DMS 273 (cell line): Measurements from ENCODE around the gene CAT.

Source experiments
- DNase-seq: peaks from one replicate; lab custom pipeline; 2025; ENCODE audit not compliant: unreplicated experiment; lab: John Stamatoyannopoulos, UW

The CAT gene

GRCh38 chr11:34493926-34494595 lies 55.3 kb downstream of the CAT start:
- peak; percentile 58 for DNase-seq

- DNase-seq: no peak
These were observed 56.5 kb downstream of the CAT start for GRCh38 chr11:34495239-34495723.

GRCh38 chr11:34495724-34496377 lies 57.1 kb downstream of the CAT start:
- no peak for DNase-seq

- no peak for DNase-seq
These were observed 61.2 kb downstream of the CAT start for GRCh38 chr11:34499719-34500500.

- DNase-seq: no peak
These were observed 62.8 kb downstream of the CAT start for GRCh38 chr11:34501500-34501899.

GRCh38 chr11:34501949-34502348 lies 63.2 kb downstream of the CAT start:
- no peak for DNase-seq

GRCh38 chr11:34502949-34503348 lies 64.2 kb downstream of the CAT start:
- no peak for DNase-seq

- DNase-seq: no peak
These were observed 67.1 kb downstream of the CAT start for GRCh38 chr11:34505874-34506273.

- DNase-seq: no peak
These were observed 68.4 kb downstream of the CAT start for GRCh38 chr11:34507156-34507555.

- DNase-seq: no peak
These were observed 68.9 kb downstream of the CAT start for GRCh38 chr11:34507610-34508009.

GRCh38 chr11:34508524-34508923 lies 69.8 kb downstream of the CAT start:
- DNase-seq: peak; percentile 17

- DNase-seq: no peak
These were observed 70.7 kb downstream of the CAT start for GRCh38 chr11:34509336-34509876.

- no peak for DNase-seq
These were observed 71.5 kb downstream of the CAT start for GRCh38 chr11:34510218-34510617.

GRCh38 chr11:34510673-34511072 lies 71.9 kb downstream of the CAT start:
- DNase-seq: no peak

GRCh38 chr11:34512840-34513681 lies 74.3 kb downstream of the CAT start:
- DNase-seq: peak; percentile 63

GRCh38 chr11:34513682-34514449 lies 75.1 kb downstream of the CAT start, which contains the start of gene ELF5:
TSS of gene ELF5 (minus strand) at chr11:34513794. CDS start at chr11:34505749, 8,045 bp downstream.
- DNase-seq: no peak

- no peak for DNase-seq
These were observed 75.9 kb downstream of the CAT start for GRCh38 chr11:34514597-34514996.

GRCh38 chr11:34516247-34517040 lies 77.7 kb downstream of the CAT start:
- no peak for DNase-seq
